ENCODE data around the gene RPS4Y1. TPM values are rescaled to one million over a fixed set of nuclear protein-coding genes. Genes with fewer than 3 reads are reported as not detected.
"Not testable (repeated sequence)": the region's sequence is repeated elsewhere in the genome, so short reads cannot be mapped to it uniquely, and the experiment has no call there.

Gene RPS4Y1
- 306 and 477 TPM in 2 replicates for total RNA-seq

- no peak for DNase-seq (ENCODE audit: low read depth, low spot score)
Measured at GRCh38 chrY:2841471-2841893, at the start of gene RPS4Y1. TSS of gene RPS4Y1 (plus strand) at chrY:2841602. CDS start at chrY:2841625, 23 bp downstream.

GRCh38 chrY:2796977-2797523 lies 44.4 kb upstream of the RPS4Y1 start:
- DNase-seq (ENCODE audit: low read depth, low spot score) = no peak

DNA sequence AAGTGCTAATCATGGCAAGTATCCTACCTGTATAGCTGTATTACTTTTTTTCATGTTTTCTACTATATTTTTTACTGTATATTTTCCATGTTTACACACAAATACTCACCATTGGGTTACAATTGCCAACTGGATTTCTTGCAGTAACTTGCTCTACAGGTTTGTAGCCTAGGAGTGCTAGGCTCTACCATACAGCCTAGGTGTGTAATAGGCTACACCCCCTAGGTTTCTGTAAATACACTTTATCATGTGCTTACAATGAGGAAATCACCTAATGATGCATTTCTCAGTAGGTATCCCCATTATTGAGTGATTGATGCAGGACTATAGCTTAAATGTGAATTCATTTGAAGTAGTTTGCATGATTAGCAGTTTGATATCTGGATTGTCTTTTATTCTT lies 43.4 kb upstream of the RPS4Y1 start:
- DNase-seq (ENCODE audit: low read depth, low spot score) = no peak

DNA sequence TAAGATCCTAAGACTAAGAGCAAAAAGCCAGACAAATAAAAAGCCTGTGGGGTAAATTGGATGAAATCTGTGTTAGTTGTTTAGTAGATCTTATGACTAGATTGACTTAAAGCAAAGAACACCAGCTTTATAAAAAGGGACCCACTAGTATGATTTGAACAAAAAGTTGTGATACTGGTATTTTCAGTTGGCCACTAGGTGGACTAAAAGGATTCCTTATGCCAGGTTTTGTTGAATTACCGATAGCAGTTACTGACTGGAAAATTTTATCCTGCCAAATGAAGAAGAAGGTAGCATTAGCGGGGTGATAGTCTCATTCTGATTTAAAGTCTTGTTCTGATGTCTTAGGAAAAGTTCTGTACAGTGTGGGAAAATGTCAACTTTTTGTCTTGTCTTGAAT lies 41.2 kb upstream of the RPS4Y1 start:
- no peak for DNase-seq (ENCODE audit: low read depth, low spot score)

GRCh38 chrY:2817146-2817896 lies 24.1 kb upstream of the RPS4Y1 start:
- not testable (repeated sequence) for DNase-seq (ENCODE audit: low read depth, low spot score)

- no peak for DNase-seq (ENCODE audit: low read depth, low spot score)
Measured at GRCh38 chrY:2824471-2824870, 16.9 kb upstream of the RPS4Y1 start.

DNA sequence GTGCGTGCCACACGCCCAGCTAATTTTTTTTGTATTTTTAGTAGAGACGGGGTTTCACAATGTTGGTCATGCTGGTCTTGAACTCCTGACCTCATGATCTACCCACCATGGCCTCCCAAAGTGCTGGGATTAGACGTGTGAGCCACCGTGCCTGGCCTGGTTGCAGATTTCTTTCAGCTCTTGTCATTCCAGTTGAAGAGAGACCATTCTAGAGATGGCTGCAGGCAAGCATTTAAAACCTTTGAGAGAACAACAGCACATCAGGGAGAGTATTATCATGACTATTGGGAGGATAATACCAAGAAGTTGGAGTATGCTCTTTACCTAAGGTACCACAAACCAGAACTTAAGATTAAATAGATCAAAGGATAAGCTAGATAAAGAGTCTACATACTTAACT lies 12.9 kb upstream of the RPS4Y1 start:
- DNase-seq (ENCODE audit: low read depth, low spot score) = no peak

- no peak for DNase-seq (ENCODE audit: low read depth, low spot score)
Measured at GRCh38 chrY:2835230-2835629, 6.2 kb upstream of the RPS4Y1 start.

DNA sequence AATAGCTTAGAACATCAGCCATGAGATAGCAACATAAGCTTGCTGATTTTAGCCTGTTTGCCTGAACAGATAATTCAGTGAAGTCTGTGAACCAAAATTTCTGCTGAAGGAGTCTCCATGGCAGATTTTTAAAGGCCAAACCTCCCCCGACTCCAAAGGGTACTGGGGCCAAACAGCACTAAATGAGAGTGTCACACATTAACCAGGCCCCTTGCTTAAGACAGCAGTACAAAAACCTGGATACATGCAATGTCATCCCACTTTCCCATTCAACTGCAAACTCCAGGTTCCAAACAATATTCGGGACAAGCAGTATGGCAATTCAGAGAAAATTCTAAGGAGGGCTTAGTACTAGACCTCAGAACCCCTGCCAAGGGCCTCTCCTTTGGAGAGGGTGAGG lies 4.3 kb upstream of the RPS4Y1 start:
- DNase-seq (ENCODE audit: low read depth, low spot score) = no peak

GRCh38 chrY:2837932-2838331 lies 3.5 kb upstream of the RPS4Y1 start:
- DNase-seq (ENCODE audit: low read depth, low spot score) = no peak

DNA sequence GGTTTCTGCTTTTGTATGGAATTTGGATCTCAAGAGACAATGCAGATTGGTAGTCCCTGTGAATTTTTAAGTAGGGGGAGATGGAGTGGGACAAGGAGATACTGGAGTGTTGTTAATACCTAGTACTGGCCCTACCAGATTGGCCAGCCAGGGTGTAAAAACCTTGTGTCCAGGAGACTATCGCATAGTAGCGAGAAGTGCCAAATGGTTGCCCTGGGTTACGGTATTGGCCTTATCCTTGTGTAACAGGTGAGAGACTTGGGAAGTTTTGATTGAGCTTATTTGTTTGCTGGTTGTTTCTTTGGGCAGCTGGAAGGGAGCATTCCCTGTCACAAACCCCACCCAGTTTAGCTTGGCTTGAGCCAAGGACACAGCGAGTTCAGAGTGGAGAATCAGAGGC lies 5.4 kb downstream of the RPS4Y1 start:
- DNase-seq (ENCODE audit: low read depth, low spot score) = no peak

- DNase-seq (ENCODE audit: low read depth, low spot score) = no peak
Measured at GRCh38 chrY:2848384-2848783, 7.0 kb downstream of the RPS4Y1 start.

GRCh38 chrY:2849368-2849767 lies 8.0 kb downstream of the RPS4Y1 start:
- no peak for DNase-seq (ENCODE audit: low read depth, low spot score)

DNA sequence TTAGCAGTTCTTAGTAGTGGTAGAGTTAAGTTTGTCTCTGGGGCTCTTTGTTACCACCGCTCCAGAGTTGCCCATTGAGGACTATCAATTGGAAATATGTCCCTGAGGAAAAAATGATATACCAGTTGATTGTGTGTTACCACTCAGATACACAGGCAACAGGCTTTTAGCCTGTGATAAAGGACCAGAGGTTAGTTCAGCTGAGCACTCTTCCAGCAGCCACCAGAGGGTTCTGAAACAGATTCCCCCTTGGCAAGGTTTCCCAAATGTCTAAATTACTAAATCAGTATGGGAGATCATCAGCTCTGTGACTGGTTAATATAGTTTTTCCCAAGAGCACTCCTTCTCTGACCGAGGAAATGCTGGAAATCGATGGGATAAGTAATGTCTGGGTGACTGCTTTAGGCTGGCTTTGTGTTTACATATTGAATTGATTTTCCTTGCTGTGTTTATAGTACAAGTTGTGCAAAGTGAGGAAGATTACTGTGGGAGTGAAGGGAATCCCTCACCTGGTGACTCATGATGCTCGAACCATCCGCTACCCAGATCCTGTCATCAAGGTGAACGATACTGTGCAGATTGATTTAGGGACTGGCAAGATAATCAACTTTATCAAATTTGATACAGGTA lies 12.9 kb downstream of the RPS4Y1 start:
- no peak for DNase-seq (ENCODE audit: low read depth, low spot score)

- DNase-seq (ENCODE audit: low read depth, low spot score) = no peak
Measured at GRCh38 chrY:2857068-2857467, 15.7 kb downstream of the RPS4Y1 start.

GRCh38 chrY:2857686-2858085 lies 16.3 kb downstream of the RPS4Y1 start:
- no peak for DNase-seq (ENCODE audit: low read depth, low spot score)

GRCh38 chrY:2859782-2860181 lies 18.4 kb downstream of the RPS4Y1 start:
- no peak for DNase-seq (ENCODE audit: low read depth, low spot score)

DNA sequence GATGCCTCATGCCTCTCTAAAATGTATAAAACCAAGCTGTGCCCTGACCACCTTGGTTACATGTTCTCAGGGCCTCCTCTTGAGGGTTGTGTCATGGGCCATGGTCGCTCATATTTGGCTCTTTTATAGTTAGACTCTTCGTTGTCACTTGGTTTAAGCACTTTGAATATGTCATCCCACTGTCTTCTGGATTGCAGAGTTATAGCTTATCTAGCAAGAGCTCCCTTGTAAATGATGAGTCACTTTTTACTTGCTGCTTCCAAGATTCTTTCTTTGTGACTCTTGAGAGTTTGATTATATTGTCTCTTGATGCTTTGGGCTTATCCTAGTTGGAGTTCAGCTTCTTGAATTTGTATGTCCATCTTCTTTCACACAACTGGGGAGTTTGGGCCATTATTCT lies 19.1 kb downstream of the RPS4Y1 start:
- DNase-seq (ENCODE audit: low read depth, low spot score) = no peak

DNA sequence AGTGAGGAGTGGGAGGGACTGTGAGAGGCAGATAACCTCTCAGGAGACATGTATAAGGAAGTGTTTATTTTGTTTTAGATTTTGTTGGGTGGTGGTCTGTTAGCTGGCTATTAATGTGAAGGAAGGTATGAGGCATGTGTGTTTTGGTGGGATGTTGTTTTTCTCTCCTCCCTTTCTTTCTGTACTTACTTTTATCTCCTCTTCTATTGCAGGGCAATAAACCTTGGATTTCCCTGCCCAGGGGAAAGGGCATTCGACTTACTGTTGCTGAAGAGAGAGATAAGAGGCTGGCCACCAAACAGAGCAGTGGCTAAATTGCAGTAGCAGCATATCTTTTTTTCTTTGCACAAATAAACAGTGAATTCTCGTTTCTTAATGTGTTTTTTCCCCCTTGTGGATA lies 25.2 kb downstream of the RPS4Y1 start:
- DNase-seq (ENCODE audit: low read depth, low spot score) = no peak

- no peak for DNase-seq (ENCODE audit: low read depth, low spot score)
Measured at GRCh38 chrY:2867469-2867868, 26.1 kb downstream of the RPS4Y1 start.

DNA sequence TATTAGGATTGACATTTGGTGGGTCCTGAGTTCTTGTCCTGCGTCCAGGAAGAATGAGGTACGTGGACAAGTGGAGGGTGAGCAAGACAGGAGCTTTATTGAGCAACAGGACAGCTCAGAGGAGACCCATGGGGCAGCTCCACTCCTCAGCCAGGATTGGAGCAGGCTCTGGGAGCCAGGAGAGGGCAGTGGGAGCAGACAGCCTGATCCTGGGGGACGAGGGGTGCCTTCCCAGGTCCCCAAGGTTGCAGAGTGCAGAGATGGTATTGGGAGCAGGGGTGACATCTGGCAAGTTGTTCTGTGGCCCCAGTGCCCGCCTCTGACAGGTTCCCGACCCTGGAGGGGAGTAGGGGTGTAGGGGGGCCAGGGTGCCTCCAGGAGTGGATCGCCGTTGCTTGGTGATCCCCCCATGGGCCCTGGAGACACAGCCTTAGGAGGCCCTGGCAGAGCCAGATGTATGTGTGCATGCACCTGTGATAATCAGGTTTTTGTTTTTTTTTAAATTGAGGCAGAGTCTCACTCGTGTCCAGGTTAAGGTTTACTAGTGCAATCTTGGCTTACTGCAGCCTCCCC lies 26.7 kb downstream of the RPS4Y1 start:
- DNase-seq (ENCODE audit: low read depth, low spot score) = no peak

- DNase-seq (ENCODE audit: low read depth, low spot score) = not testable (repeated sequence)
Measured at GRCh38 chrY:2872234-2872633, 30.8 kb downstream of the RPS4Y1 start.

DNA sequence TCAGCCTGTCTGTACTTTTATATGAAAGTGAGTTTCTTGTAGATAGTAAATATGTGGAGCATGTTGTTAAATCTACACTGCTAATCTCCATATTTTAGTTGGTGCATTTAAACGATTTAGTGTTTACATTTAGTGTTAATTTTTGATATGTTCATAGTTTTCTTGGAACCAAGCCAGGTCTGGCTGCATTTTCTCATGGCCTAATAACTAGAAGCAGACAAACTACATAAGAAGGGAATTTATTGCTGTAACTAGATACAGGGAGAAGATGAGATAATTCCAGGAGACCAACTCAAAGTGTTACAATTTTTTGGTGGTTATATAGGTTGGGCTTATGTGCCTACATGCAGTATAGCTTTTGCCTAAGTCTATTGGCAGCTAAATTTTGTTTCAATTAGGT lies 32.8 kb downstream of the RPS4Y1 start:
- no peak for DNase-seq (ENCODE audit: low read depth, low spot score)
